HEK293 (cell line): ENCODE data around the gene WDFY2.
A peak's percentile ranks its signal among the peaks of the same experiment; 100 is the strongest.

ENCODE experiments used
- CTCF ChIA-PET: fragments of 350-600 bp; formaldehyde crosslinking; extraction: SDS; loops from one replicate; lab custom pipeline; 2021; ENCODE audit warnings: antibody characterized with exemption; lab: Yijun Ruan, JAX
- POLR2A ChIA-PET: fragments of 300-600 bp; formaldehyde crosslinking; extraction: SDS; loops from one replicate; lab custom pipeline; 2020; ENCODE audit warnings: antibody characterized with exemption, inconsistent platforms; lab: Yijun Ruan, JAX
- H3K27ac ChIP-seq: fragments of 200-500 bp; sonication (Bioruptor generic); 2 replicates; pipeline ENCODE4 v1.5.1; 2014; ENCODE audit warnings: low read depth, low read length, control low read depth, inconsistent platforms; ENCODE audit errors: extremely low read depth
- H3K36me3 ChIP-seq, 2 experiments: fragments of 200-500 bp in 1 of 2; sonication (Bioruptor generic) in 1 of 2; 1 replicate in 1 of 2; 2 replicates in 1 of 2; pipeline ENCODE4 v1.5.1; 2014 to 2017; ENCODE audit warnings: inconsistent platforms in 2 of 2, low read length in 2 of 2; ENCODE audit not compliant: control insufficient read depth in 2 of 2, insufficient read depth in 1 of 2
- H3K4me1 ChIP-seq: fragments of 200-500 bp; sonication (Bioruptor generic); 2 replicates; pipeline ENCODE4 v1.5.1; 2014; ENCODE audit warnings: mild to moderate bottlenecking, low read length, inconsistent platforms; ENCODE audit not compliant: control insufficient read depth, insufficient read depth
- H3K4me3 ChIP-seq: 2 replicates; pipeline ENCODE4 v1.5.1; 2011; ENCODE audit warnings: low read depth, mild to moderate bottlenecking, control low read depth, low read length, moderate library complexity
- H3K9me3 ChIP-seq: fragments of 200-500 bp; sonication (Bioruptor generic); 2 replicates; pipeline ENCODE4 v1.5.1; 2014; ENCODE audit warnings: low read depth, low read length, inconsistent platforms; ENCODE audit not compliant: control insufficient read depth, insufficient read depth
- ZBTB1 ChIP-seq: fragments of 450-650 bp; formaldehyde crosslinking; IDR thresholded peaks from 2 replicates; pipeline ENCODE4 v1.5.1; 2016; ENCODE audit warnings: missing biosample characterization, missing genetic modification characterization
- ZBTB48 ChIP-seq: fragments of 450-650 bp; formaldehyde crosslinking; IDR thresholded peaks from 2 replicates; pipeline ENCODE4 v1.5.1; 2016; ENCODE audit warnings: missing biosample characterization, missing genetic modification characterization
- ZEB2 ChIP-seq: fragments of 450-650 bp; formaldehyde crosslinking; IDR thresholded peaks from 2 replicates; pipeline ENCODE4 v1.5.1; 2016; ENCODE audit warnings: missing biosample characterization, missing genetic modification characterization
- ZIC2 ChIP-seq: fragments of 450-650 bp; formaldehyde crosslinking; IDR thresholded peaks from 2 replicates; pipeline ENCODE4 v1.5.1; 2016; ENCODE audit warnings: missing biosample characterization, missing genetic modification characterization
- ZNF16 ChIP-seq: fragments of 450-650 bp; formaldehyde crosslinking; IDR thresholded peaks from 2 replicates; pipeline ENCODE4 v1.5.1; 2016; ENCODE audit warnings: low read depth, missing biosample characterization, missing genetic modification characterization
- ZNF23 ChIP-seq: fragments of 450-650 bp; formaldehyde crosslinking; IDR thresholded peaks from 2 replicates; pipeline ENCODE4 v1.5.1; 2016; ENCODE audit warnings: missing biosample characterization, missing genetic modification characterization, borderline replicate concordance
- ZNF292 ChIP-seq: fragments of 450-650 bp; formaldehyde crosslinking; IDR thresholded peaks from 2 replicates; pipeline ENCODE4 v1.5.1; 2016; ENCODE audit warnings: low read depth, missing biosample characterization, missing genetic modification characterization, borderline replicate concordance
- ZNF394 ChIP-seq: fragments of 450-650 bp; formaldehyde crosslinking; IDR thresholded peaks from 2 replicates; pipeline ENCODE4 v1.5.1; 2016; ENCODE audit warnings: missing biosample characterization, missing genetic modification characterization, mild to moderate bottlenecking, moderate library complexity, borderline replicate concordance
- ZNF529 ChIP-seq: fragments of 450-650 bp; formaldehyde crosslinking; IDR thresholded peaks from 2 replicates; pipeline ENCODE4 v1.5.1; 2017; ENCODE audit warnings: missing genetic modification characterization, missing biosample characterization; ENCODE audit not compliant: insufficient replicate concordance
- ZNF561 ChIP-seq: fragments of 450-650 bp; IDR thresholded peaks from 2 replicates; pipeline ENCODE4 v1.5.1; 2018; ENCODE audit warnings: missing biosample characterization, missing genetic modification characterization, borderline replicate concordance
- ZNF600 ChIP-seq: fragments of 450-650 bp; formaldehyde crosslinking; IDR thresholded peaks from 2 replicates; pipeline ENCODE4 v1.5.1; 2016; ENCODE audit warnings: missing biosample characterization, missing genetic modification characterization
- ZNF621 ChIP-seq: fragments of 450-650 bp; formaldehyde crosslinking; IDR thresholded peaks from 2 replicates; pipeline ENCODE4 v1.5.1; 2017; ENCODE audit warnings: missing biosample characterization, missing genetic modification characterization
- ZNF623 ChIP-seq: fragments of 450-650 bp; formaldehyde crosslinking; IDR thresholded peaks from 2 replicates; pipeline ENCODE4 v1.5.1; 2016; ENCODE audit warnings: missing biosample characterization, missing genetic modification characterization
- ZNF626 ChIP-seq: fragments of 450-650 bp; sonication (Bioruptor Pico); formaldehyde crosslinking; IDR thresholded peaks from 2 replicates; pipeline ENCODE4 v1.5.1; 2018; ENCODE audit warnings: missing biosample characterization, missing genetic modification characterization, inconsistent platforms
- ZNF654 ChIP-seq: fragments of 450-650 bp; formaldehyde crosslinking; IDR thresholded peaks from 2 replicates; pipeline ENCODE4 v1.5.1; 2016; ENCODE audit warnings: low read depth, missing biosample characterization, missing genetic modification characterization
- ZNF660 ChIP-seq: fragments of 450-650 bp; IDR thresholded peaks from 2 replicates; pipeline ENCODE4 v1.5.1; 2018; ENCODE audit warnings: missing biosample characterization, mild to moderate bottlenecking, missing genetic modification characterization
- ZNF792 ChIP-seq: fragments of 450-650 bp; formaldehyde crosslinking; IDR thresholded peaks from 2 replicates; pipeline ENCODE4 v1.5.1; 2016; ENCODE audit warnings: missing biosample characterization, missing genetic modification characterization
- ZNF830 ChIP-seq: fragments of 450-650 bp; IDR thresholded peaks from 2 replicates; pipeline ENCODE4 v1.5.0; 2018; ENCODE audit warnings: missing biosample characterization, missing genetic modification characterization, low read depth, mild to moderate bottlenecking, moderate library complexity
- ZSCAN23 ChIP-seq: fragments of 450-650 bp; formaldehyde crosslinking; IDR thresholded peaks from 2 replicates; pipeline ENCODE4 v1.5.1; 2016; ENCODE audit warnings: missing biosample characterization, missing genetic modification characterization
- ZSCAN30 ChIP-seq: fragments of 450-650 bp; IDR thresholded peaks from 2 replicates; pipeline ENCODE4 v1.5.1; 2018; ENCODE audit warnings: missing biosample characterization, mild to moderate bottlenecking, missing genetic modification characterization, moderate library complexity
- TF ChIP-seq, protein P1 (sequence below): fragments of 450-650 bp; IDR thresholded peaks from 2 replicates; pipeline ENCODE4 v1.5.1; 2018; ENCODE audit warnings: missing biosample characterization, missing genetic modification characterization
- TF ChIP-seq, protein P2 (sequence below): fragments of 450-650 bp; formaldehyde crosslinking; IDR thresholded peaks from 2 replicates; pipeline ENCODE4 v1.5.1; 2016; ENCODE audit warnings: missing biosample characterization, missing genetic modification characterization
- TF ChIP-seq, protein P3 (sequence below): fragments of 450-650 bp; formaldehyde crosslinking; IDR thresholded peaks from 2 replicates; pipeline ENCODE4 v1.5.1; 2016; ENCODE audit warnings: missing biosample characterization, missing genetic modification characterization

Gene WDFY2

DNA sequence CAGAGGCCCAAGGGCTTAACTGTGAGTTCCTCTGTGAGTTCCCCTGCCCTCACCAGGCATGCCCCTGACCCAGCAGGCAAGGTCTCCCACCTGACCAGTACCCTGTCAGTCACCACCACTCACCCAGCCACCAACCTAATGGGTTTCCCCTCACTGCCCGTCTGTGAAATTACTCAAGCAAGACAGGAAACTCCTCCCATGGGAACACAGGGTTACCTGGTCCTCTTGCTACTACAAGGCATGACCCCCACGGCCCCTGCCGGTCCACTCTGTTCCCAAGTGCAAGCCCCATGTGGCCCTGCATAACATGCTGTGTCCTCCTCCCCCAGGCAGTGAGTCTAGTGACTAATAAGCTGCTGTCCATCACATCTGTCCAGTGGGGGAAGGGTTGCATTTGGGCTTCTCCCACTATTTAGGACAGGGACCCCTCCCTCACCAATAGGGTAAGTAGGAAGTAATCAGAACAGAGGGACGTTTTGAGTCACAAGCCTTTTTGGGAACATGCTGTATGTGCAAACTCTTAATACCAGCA, 227.7 kb downstream of the WDFY2 start:
- H3K9me3 ChIP-seq: no peaks in the 10 kb centered on the region
- no peaks in the 10 kb centered on the region for H3K4me1 ChIP-seq
- H3K36me3 ChIP-seq: no peaks in the 10 kb centered on the region
- H3K4me3 ChIP-seq: no peak overlapping the region
- CTCF ChIA-PET: interaction anchor here (0.6 to 0.9 kb wide), 2 partner anchors 315 to 367 kb away, joined by 3 read pairs; no protein-coding TSS in a partner anchor
- POLR2A ChIA-PET: no interaction called here
- TF ChIP-seq ZIC2 (peak; percentile 51), ZNF626 (tag by site-specific recombination) (no peak)
- no peak overlapping the region for H3K27ac ChIP-seq

DNA sequence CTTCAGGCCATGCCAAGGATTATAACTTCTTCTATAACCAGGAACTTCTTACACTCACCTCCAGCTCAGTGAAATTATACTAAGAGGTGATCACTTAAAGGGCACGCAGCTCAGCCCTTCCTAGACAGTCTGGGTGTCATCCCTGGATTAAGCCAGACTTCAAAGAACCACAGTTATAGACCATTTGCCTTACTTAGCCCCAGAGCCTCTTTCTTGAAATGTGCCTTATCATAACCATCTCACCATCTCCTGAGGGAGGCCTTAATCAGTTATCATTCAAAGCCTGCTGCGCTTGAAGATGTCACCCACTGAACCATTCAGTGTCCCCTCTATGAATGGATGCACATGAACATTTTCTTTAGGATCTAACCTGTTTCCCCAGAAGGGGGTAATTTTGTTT, 229.8 kb downstream of the WDFY2 start:
- H3K4me1 ChIP-seq: no peaks in the 10 kb centered on the region
- H3K9me3 ChIP-seq: no peaks in the 10 kb centered on the region
- no peak overlapping the region for H3K4me3 ChIP-seq
- POLR2A ChIA-PET: no interaction called here
- no peaks in the 10 kb centered on the region for H3K36me3 ChIP-seq
- CTCF ChIA-PET: interaction anchor here (0.6 to 3.7 kb wide), 13 partner anchors 8 to 689 kb away, joined by 3 to 30 read pairs (median 6); partner anchors contain the start of gene NEK5
- TF ChIP-seq ZBTB1 (tag by site-specific recombination): no peak
- no peak for TF ChIP-seq ZNF529 (tag by site-specific recombination)
- no peak for TF ChIP-seq ZNF16
- no peak for TF ChIP-seq ZBTB48 (tag by site-specific recombination)
- TF ChIP-seq ZNF830 (tag by site-specific recombination): no peak
- no peak for TF ChIP-seq ZNF292
- TF ChIP-seq ZSCAN23 (tag by site-specific recombination): no peak
- TF ChIP-seq ZNF792 (tag by site-specific recombination): no peak
- TF ChIP-seq, protein P1, sequence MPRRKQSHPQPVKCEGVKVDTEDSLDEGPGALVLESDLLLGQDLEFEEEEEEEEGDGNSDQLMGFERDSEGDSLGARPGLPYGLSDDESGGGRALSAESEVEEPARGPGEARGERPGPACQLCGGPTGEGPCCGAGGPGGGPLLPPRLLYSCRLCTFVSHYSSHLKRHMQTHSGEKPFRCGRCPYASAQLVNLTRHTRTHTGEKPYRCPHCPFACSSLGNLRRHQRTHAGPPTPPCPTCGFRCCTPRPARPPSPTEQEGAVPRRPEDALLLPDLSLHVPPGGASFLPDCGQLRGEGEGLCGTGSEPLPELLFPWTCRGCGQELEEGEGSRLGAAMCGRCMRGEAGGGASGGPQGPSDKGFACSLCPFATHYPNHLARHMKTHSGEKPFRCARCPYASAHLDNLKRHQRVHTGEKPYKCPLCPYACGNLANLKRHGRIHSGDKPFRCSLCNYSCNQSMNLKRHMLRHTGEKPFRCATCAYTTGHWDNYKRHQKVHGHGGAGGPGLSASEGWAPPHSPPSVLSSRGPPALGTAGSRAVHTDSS (tag by site-specific recombination): no peak
- TF ChIP-seq ZNF561 (tag by site-specific recombination): no peak
- TF ChIP-seq ZNF23 (tag by site-specific recombination): no peak
- no peak overlapping the region for H3K27ac ChIP-seq

DNA sequence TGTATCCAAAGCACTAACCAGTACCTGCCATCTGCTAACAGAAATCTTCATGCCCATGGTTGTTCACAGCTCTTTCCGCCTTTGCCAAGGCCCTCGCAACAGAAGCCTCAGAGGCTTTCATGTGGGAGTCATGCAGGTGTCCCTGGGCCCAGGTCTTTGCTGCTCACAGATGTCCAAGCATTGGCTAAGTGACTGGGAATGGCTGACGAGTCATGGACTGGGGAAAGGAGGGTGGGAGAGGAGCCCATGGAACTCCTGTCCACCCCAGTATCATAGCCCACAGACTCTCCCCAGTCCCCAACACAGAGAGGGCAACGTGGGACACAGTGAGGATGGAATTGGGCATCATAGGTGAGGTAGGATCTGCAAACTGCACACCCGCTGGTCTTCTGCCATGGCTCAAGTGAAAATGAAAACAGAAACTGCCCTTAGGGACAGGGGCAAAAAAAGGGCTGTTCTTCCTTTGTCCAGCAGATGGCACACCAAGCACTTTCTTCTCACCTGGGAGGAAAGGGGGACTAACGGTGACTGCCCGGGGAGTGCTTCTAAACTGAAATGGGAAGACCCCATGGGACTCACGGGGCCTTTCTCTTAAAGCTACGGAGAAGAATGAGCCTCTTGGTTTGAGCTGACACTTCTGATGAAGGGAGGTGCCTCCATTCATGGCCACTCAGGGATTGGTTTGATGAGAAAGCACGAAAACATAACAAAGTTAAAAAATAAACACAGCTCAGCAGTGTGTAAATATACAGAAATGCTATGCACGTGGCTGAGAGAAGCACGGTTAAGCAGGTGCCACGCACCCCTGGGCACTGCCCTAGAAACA, 230.8 kb downstream of the WDFY2 start:
- Histone ChIP-seq H3K36me3 (no peaks in the 10 kb centered on the region), H3K4me3 (peak overlapping the region; percentile 5; the same call in 1 of the 2 replicates), H3K27ac (no peak overlapping the region), H3K9me3 (no peaks in the 10 kb centered on the region), H3K4me1 (no peaks in the 10 kb centered on the region)
- POLR2A ChIA-PET: no interaction called here
- CTCF ChIA-PET: interaction anchor here (0.6 to 3.7 kb wide), 25 partner anchors 9 to 690 kb away, joined by 3 to 30 read pairs (median 3); partner anchors contain the start of gene NEK5
- TF ChIP-seq ZNF394 (0 out of 2 replicates have a peak, but pooled peaks have one; percentile 25), ZNF660 (tag by site-specific recombination) (no peak), ZNF654 (tag by site-specific recombination) (peak; percentile 71), ZNF561 (tag by site-specific recombination) (peak; percentile 67; the same call in 1 of the 2 replicates), ZEB2 (peak; percentile 30; the same call in 1 of the 2 replicates), ZSCAN30 (tag by site-specific recombination) (peak; percentile 61; the same call in 1 of the 2 replicates), ZNF623 (no peak), ZNF600 (0 out of 2 replicates have a peak, but pooled peaks have one; percentile 18), ZNF621 (no peak)
- TF ChIP-seq, protein P2, sequence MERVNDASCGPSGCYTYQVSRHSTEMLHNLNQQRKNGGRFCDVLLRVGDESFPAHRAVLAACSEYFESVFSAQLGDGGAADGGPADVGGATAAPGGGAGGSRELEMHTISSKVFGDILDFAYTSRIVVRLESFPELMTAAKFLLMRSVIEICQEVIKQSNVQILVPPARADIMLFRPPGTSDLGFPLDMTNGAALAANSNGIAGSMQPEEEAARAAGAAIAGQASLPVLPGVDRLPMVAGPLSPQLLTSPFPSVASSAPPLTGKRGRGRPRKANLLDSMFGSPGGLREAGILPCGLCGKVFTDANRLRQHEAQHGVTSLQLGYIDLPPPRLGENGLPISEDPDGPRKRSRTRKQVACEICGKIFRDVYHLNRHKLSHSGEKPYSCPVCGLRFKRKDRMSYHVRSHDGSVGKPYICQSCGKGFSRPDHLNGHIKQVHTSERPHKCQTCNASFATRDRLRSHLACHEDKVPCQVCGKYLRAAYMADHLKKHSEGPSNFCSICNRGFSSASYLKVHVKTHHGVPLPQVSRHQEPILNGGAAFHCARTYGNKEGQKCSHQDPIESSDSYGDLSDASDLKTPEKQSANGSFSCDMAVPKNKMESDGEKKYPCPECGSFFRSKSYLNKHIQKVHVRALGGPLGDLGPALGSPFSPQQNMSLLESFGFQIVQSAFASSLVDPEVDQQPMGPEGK: peak; percentile 31; the same call in 1 of the 2 replicates
- TF ChIP-seq, protein P3, sequence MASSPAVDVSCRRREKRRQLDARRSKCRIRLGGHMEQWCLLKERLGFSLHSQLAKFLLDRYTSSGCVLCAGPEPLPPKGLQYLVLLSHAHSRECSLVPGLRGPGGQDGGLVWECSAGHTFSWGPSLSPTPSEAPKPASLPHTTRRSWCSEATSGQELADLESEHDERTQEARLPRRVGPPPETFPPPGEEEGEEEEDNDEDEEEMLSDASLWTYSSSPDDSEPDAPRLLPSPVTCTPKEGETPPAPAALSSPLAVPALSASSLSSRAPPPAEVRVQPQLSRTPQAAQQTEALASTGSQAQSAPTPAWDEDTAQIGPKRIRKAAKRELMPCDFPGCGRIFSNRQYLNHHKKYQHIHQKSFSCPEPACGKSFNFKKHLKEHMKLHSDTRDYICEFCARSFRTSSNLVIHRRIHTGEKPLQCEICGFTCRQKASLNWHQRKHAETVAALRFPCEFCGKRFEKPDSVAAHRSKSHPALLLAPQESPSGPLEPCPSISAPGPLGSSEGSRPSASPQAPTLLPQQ (tag by site-specific recombination): 0 out of 2 replicates have a peak, but pooled peaks have one; percentile 26
